ENCODE measurements around the gene LAMA2. TPM values are rescaled to one million over a fixed set of nuclear protein-coding genes. Genes with fewer than 3 reads are reported as not detected.
"Not testable (repeated sequence)": the region's sequence is repeated elsewhere in the genome, so short reads cannot be mapped to it uniquely, and the experiment has no call there.

Gene LAMA2
- total and polyA plus RNA-seq, 4 donors, result 23.9 to 172 (median 78.5) TPM

- Histone ChIP-seq H3K27me3 (ENCODE audit: control insufficient read depth, insufficient read depth, low read length) (no peaks in the 10 kb centered on the region), H3K36me3 (ENCODE audit: control insufficient read depth, insufficient read depth, low read length) (no peaks in the 10 kb centered on the region), H3K4me1 (ENCODE audit: control insufficient read depth, insufficient read depth, low read length) (no peaks in the 10 kb centered on the region), H3K4me3 (ENCODE audit: low read depth, low read length) (no peak overlapping the region), H3K9me3 (ENCODE audit: control insufficient read depth, insufficient read depth, low read length) (no peaks in the 10 kb centered on the region), H3K27ac (ENCODE audit: low read depth, low read length) (no peak overlapping the region)
- 91% methylated on average over 1 of the region's 4 CpGs for WGBS (ENCODE audit: insufficient coverage)
- no peak for DNase-seq (ENCODE audit: low read depth in 4 of 6, low spot score in 6 of 6)
Measured at GRCh38 chr6:129138739-129139405, 255.9 kb downstream of the LAMA2 start.

- no peaks in the 10 kb centered on the region for H3K36me3 ChIP-seq (ENCODE audit: control insufficient read depth, insufficient read depth, low read length)
- no CpG with 5 or more reads among the region's 2 CpGs for WGBS (ENCODE audit: insufficient coverage)
- peak overlapping the region; percentile 67 for H3K27ac ChIP-seq (ENCODE audit: low read depth, low read length)
- no peaks in the 10 kb centered on the region for H3K27me3 ChIP-seq (ENCODE audit: control insufficient read depth, insufficient read depth, low read length)
- DNase-seq (ENCODE audit: low read depth in 4 of 6, low spot score in 6 of 6), result peak in 3 of 6 donors; percentile 20 to 63 (median 52)
- H3K4me1 ChIP-seq (ENCODE audit: control insufficient read depth, insufficient read depth, low read length), result no peaks in the 10 kb centered on the region
- no peak overlapping the region for H3K4me3 ChIP-seq (ENCODE audit: low read depth, low read length)
- H3K9me3 ChIP-seq (ENCODE audit: control insufficient read depth, insufficient read depth, low read length), result no peaks in the 10 kb centered on the region
Measured at GRCh38 chr6:129140526-129140925, 257.6 kb downstream of the LAMA2 start.

GRCh38 chr6:129141499-129141898 is 258.6 kb downstream of the LAMA2 start:
- Histone ChIP-seq H3K9me3 (ENCODE audit: control insufficient read depth, insufficient read depth, low read length) (no peaks in the 10 kb centered on the region), H3K4me3 (ENCODE audit: low read depth, low read length) (no peak overlapping the region), H3K4me1 (ENCODE audit: control insufficient read depth, insufficient read depth, low read length) (no peaks in the 10 kb centered on the region), H3K36me3 (ENCODE audit: control insufficient read depth, insufficient read depth, low read length) (no peaks in the 10 kb centered on the region), H3K27ac (ENCODE audit: low read depth, low read length) (peak overlapping the region; percentile 70), H3K27me3 (ENCODE audit: control insufficient read depth, insufficient read depth, low read length) (no peaks in the 10 kb centered on the region)
- no peak for DNase-seq (ENCODE audit: low read depth in 4 of 6, low spot score in 6 of 6)
- WGBS (ENCODE audit: insufficient coverage), result no CpG with 5 or more reads among the region's 1 CpG

GRCh38 chr6:129146902-129147301 is 264.0 kb downstream of the LAMA2 start:
- H3K4me3 ChIP-seq (ENCODE audit: low read depth, low read length), result no peak overlapping the region
- H3K27ac ChIP-seq (ENCODE audit: low read depth, low read length), result no peak overlapping the region
- no peaks in the 10 kb centered on the region for H3K9me3 ChIP-seq (ENCODE audit: control insufficient read depth, insufficient read depth, low read length)
- H3K27me3 ChIP-seq (ENCODE audit: control insufficient read depth, insufficient read depth, low read length), result no peaks in the 10 kb centered on the region
- H3K36me3 ChIP-seq (ENCODE audit: control insufficient read depth, insufficient read depth, low read length), result no peaks in the 10 kb centered on the region
- H3K4me1 ChIP-seq (ENCODE audit: control insufficient read depth, insufficient read depth, low read length), result no peaks in the 10 kb centered on the region
- peak in 1 of 6 donors; percentile 40 for DNase-seq (ENCODE audit: low read depth in 4 of 6, low spot score in 6 of 6)
- WGBS (ENCODE audit: insufficient coverage), result 82% methylated on average over 3 of the region's 3 CpGs

GRCh38 chr6:129150507-129150906 is 267.6 kb downstream of the LAMA2 start:
- no CpG with 5 or more reads among the region's 4 CpGs for WGBS (ENCODE audit: insufficient coverage)

GRCh38 chr6:129153257-129153656 is 270.3 kb downstream of the LAMA2 start:
- Histone ChIP-seq H3K27ac (ENCODE audit: low read depth, low read length) (no peak overlapping the region), H3K9me3 (ENCODE audit: control insufficient read depth, insufficient read depth, low read length) (no peaks in the 10 kb centered on the region), H3K36me3 (ENCODE audit: control insufficient read depth, insufficient read depth, low read length) (no peaks in the 10 kb centered on the region), H3K4me3 (ENCODE audit: low read depth, low read length) (no peak overlapping the region), H3K4me1 (ENCODE audit: control insufficient read depth, insufficient read depth, low read length) (no peaks in the 10 kb centered on the region), H3K27me3 (ENCODE audit: control insufficient read depth, insufficient read depth, low read length) (no peaks in the 10 kb centered on the region)
- no peak for DNase-seq (ENCODE audit: low read depth in 4 of 6, low spot score in 6 of 6)
- WGBS (ENCODE audit: insufficient coverage), result no CpG with 5 or more reads among the region's 4 CpGs

More at GRCh38 chr6:129150507-129150906, 267.6 kb downstream of the LAMA2 start:
- no peaks in the 10 kb centered on the region for H3K9me3 ChIP-seq (ENCODE audit: control insufficient read depth, insufficient read depth, low read length)
- no peaks in the 10 kb centered on the region for H3K36me3 ChIP-seq (ENCODE audit: control insufficient read depth, insufficient read depth, low read length)
- no peak overlapping the region for H3K4me3 ChIP-seq (ENCODE audit: low read depth, low read length)
- no peaks in the 10 kb centered on the region for H3K4me1 ChIP-seq (ENCODE audit: control insufficient read depth, insufficient read depth, low read length)
- no peak overlapping the region for H3K27ac ChIP-seq (ENCODE audit: low read depth, low read length)
- no peaks in the 10 kb centered on the region for H3K27me3 ChIP-seq (ENCODE audit: control insufficient read depth, insufficient read depth, low read length)
- no peak for DNase-seq (ENCODE audit: low read depth in 4 of 6, low spot score in 6 of 6)

- H3K9me3 ChIP-seq (ENCODE audit: control insufficient read depth, insufficient read depth, low read length); DNase-seq (ENCODE audit: low read depth in 4 of 6, low spot score in 6 of 6); H3K4me3 ChIP-seq (ENCODE audit: low read depth, low read length); H3K27ac ChIP-seq (ENCODE audit: low read depth, low read length); H3K4me1 ChIP-seq (ENCODE audit: control insufficient read depth, insufficient read depth, low read length); H3K27me3 ChIP-seq (ENCODE audit: control insufficient read depth, insufficient read depth, low read length); H3K36me3 ChIP-seq (ENCODE audit: control insufficient read depth, insufficient read depth, low read length): not testable (repeated sequence)
- WGBS (ENCODE audit: insufficient coverage), result 97% methylated on average over 11 of the region's 17 CpGs
Measured at GRCh38 chr6:129159242-129159641, 276.3 kb downstream of the LAMA2 start.

GRCh38 chr6:129162605-129163004 is 279.7 kb downstream of the LAMA2 start:
- Histone ChIP-seq H3K27me3 (ENCODE audit: control insufficient read depth, insufficient read depth, low read length) (no peaks in the 10 kb centered on the region), H3K36me3 (ENCODE audit: control insufficient read depth, insufficient read depth, low read length) (no peaks in the 10 kb centered on the region), H3K4me1 (ENCODE audit: control insufficient read depth, insufficient read depth, low read length) (no peaks in the 10 kb centered on the region), H3K4me3 (ENCODE audit: low read depth, low read length) (no peak overlapping the region), H3K27ac (ENCODE audit: low read depth, low read length) (no peak overlapping the region), H3K9me3 (ENCODE audit: control insufficient read depth, insufficient read depth, low read length) (no peaks in the 10 kb centered on the region)
- DNase-seq (ENCODE audit: low read depth in 4 of 6, low spot score in 6 of 6), result no peak
- WGBS (ENCODE audit: insufficient coverage), result no CpG with 5 or more reads among the region's 1 CpG

- WGBS (ENCODE audit: insufficient coverage), result 100% methylated on average over 1 of the region's 2 CpGs
- H3K27ac ChIP-seq (ENCODE audit: low read depth, low read length), result no peak overlapping the region
Measured at GRCh38 chr6:129163551-129163950, 280.6 kb downstream of the LAMA2 start.

GRCh38 chr6:129164032-129164431 is 281.1 kb downstream of the LAMA2 start:
- WGBS (ENCODE audit: insufficient coverage), result no CpG with 5 or more reads among the region's 3 CpGs
- no peak overlapping the region for H3K27ac ChIP-seq (ENCODE audit: low read depth, low read length)
- no peaks in the 10 kb centered on the region for H3K9me3 ChIP-seq (ENCODE audit: control insufficient read depth, insufficient read depth, low read length)
- no peaks in the 10 kb centered on the region for H3K27me3 ChIP-seq (ENCODE audit: control insufficient read depth, insufficient read depth, low read length)
- no peaks in the 10 kb centered on the region for H3K36me3 ChIP-seq (ENCODE audit: control insufficient read depth, insufficient read depth, low read length)
- H3K4me1 ChIP-seq (ENCODE audit: control insufficient read depth, insufficient read depth, low read length), result no peaks in the 10 kb centered on the region
- no peak for DNase-seq (ENCODE audit: low read depth in 4 of 6, low spot score in 6 of 6)
- H3K4me3 ChIP-seq (ENCODE audit: low read depth, low read length), result no peak overlapping the region

More at GRCh38 chr6:129163551-129163950, 280.6 kb downstream of the LAMA2 start:
- Histone ChIP-seq H3K4me3 (ENCODE audit: low read depth, low read length) (no peak overlapping the region), H3K36me3 (ENCODE audit: control insufficient read depth, insufficient read depth, low read length) (no peaks in the 10 kb centered on the region), H3K27me3 (ENCODE audit: control insufficient read depth, insufficient read depth, low read length) (no peaks in the 10 kb centered on the region), H3K9me3 (ENCODE audit: control insufficient read depth, insufficient read depth, low read length) (no peaks in the 10 kb centered on the region), H3K4me1 (ENCODE audit: control insufficient read depth, insufficient read depth, low read length) (no peaks in the 10 kb centered on the region)
- no peak for DNase-seq (ENCODE audit: low read depth in 4 of 6, low spot score in 6 of 6)
